HepG2 (cell line): Measurements from ENCODE around the gene PRKRIP1. TPM values are rescaled to one million over a fixed set of nuclear protein-coding genes. Genes with fewer than 3 reads are reported as not detected.
A peak's percentile ranks its signal among the peaks of the same experiment; 100 is the strongest.
"Not testable (repeated sequence)": the region's sequence is repeated elsewhere in the genome, so short reads cannot be mapped to it uniquely, and the experiment has no call there.

Experiments used
- E2F5 ChIP-seq: sonication (generic); formaldehyde crosslinking; conservative IDR thresholded peaks from 2 replicates; pipeline ENCODE4 v1.4.0; 2020; ENCODE audit warnings: missing genetic modification reagents
- ETV5 ChIP-seq: IDR thresholded peaks from 2 replicates; pipeline ENCODE4 v1.6.1; 2018; ENCODE audit warnings: missing biosample characterization, missing genetic modification reagents, inconsistent platforms, borderline replicate concordance
- HNF4A ChIP-seq: sonication (generic); formaldehyde crosslinking; IDR thresholded peaks from 2 replicates; pipeline ENCODE4 v1.4.0; 2020; ENCODE audit warnings: missing genetic modification reagents
- HOXD1 ChIP-seq: sonication (generic); formaldehyde crosslinking; IDR thresholded peaks from 2 replicates; pipeline ENCODE4 v1.5.0; 2020; ENCODE audit warnings: missing genetic modification reagents
- IKZF4 ChIP-seq: sonication (generic); formaldehyde crosslinking; IDR thresholded peaks from 2 replicates; pipeline ENCODE4 v1.5.1; 2020; ENCODE audit warnings: borderline replicate concordance, mild to moderate bottlenecking, low read depth, missing genetic modification reagents; ENCODE audit errors: not compliant biosample characterization
- IRF2 ChIP-seq: IDR thresholded peaks from 2 replicates; pipeline ENCODE4 v1.6.1; 2018; ENCODE audit warnings: missing genetic modification reagents, missing compliant biosample characterization
- IRF9 ChIP-seq: sonication (generic); formaldehyde crosslinking; IDR thresholded peaks from 2 replicates; pipeline ENCODE4 v1.8.0; 2022; ENCODE audit warnings: missing genetic modification reagents, mild to moderate bottlenecking, borderline replicate concordance
- KDM5B ChIP-seq: sonication (generic); formaldehyde crosslinking; IDR thresholded peaks from 2 replicates; pipeline ENCODE4 v1.4.0; 2020; ENCODE audit warnings: missing genetic modification reagents, mild to moderate bottlenecking, borderline replicate concordance
- LCORL ChIP-seq, 2 experiments: fragments of 450-650 bp in 1 of 2; sonication (generic) in 1 of 2; formaldehyde crosslinking in 1 of 2; IDR thresholded peaks; 2 replicates each; pipeline versions ENCODE4 v1.5.0 to v1.6.1; 2017 to 2020; ENCODE audit warnings: antibody characterized with exemption in 1 of 2, missing genetic modification reagents in 1 of 2
- NR2C2 ChIP-seq: sonication (generic); formaldehyde crosslinking; IDR thresholded peaks from 2 replicates; pipeline ENCODE4 v1.4.0; 2020; ENCODE audit warnings: missing genetic modification reagents, mild to moderate bottlenecking, moderate library complexity, borderline replicate concordance
- PITX1 ChIP-seq: sonication (generic); formaldehyde crosslinking; IDR thresholded peaks from 2 replicates; pipeline ENCODE4 v1.5.1; 2020; ENCODE audit warnings: mild to moderate bottlenecking, missing genetic modification reagents
- RXRB ChIP-seq: IDR thresholded peaks from 2 replicates; pipeline ENCODE4 v1.6.1; 2016; ENCODE audit warnings: borderline replicate concordance, missing genetic modification reagents, missing compliant biosample characterization
- SP2 ChIP-seq: sonication (generic); formaldehyde crosslinking; IDR thresholded peaks from 2 replicates; pipeline ENCODE4 v1.5.1; 2020; ENCODE audit warnings: mild to moderate bottlenecking, missing genetic modification reagents
- SRY ChIP-seq: sonication (generic); formaldehyde crosslinking; IDR thresholded peaks from 2 replicates; pipeline ENCODE4 v1.8.0; 2022; ENCODE audit warnings: mild to moderate bottlenecking, missing genetic modification reagents
- TCF12 ChIP-seq, 2 experiments: fragments of 450-650 bp in 1 of 2; sonication (generic) in 1 of 2; formaldehyde crosslinking in 1 of 2; IDR thresholded peaks; 2 replicates each; pipeline versions ENCODE4 v1.6.1 to v1.8.0; 2017 to 2022; ENCODE audit warnings: antibody characterized with exemption in 1 of 2, mild to moderate bottlenecking in 1 of 2, missing genetic modification reagents in 1 of 2, moderate library complexity in 1 of 2
- TGIF2 ChIP-seq: IDR thresholded peaks from 2 replicates; pipeline ENCODE4 v1.6.1; 2016; ENCODE audit warnings: control low read depth, missing compliant biosample characterization
- ZBTB7A ChIP-seq: sonication (generic); formaldehyde crosslinking; IDR thresholded peaks from 2 replicates; pipeline ENCODE4 v1.8.0; 2022; ENCODE audit warnings: mild to moderate bottlenecking, missing genetic modification reagents
- ZC3H13 ChIP-seq: sonication (generic); formaldehyde crosslinking; IDR thresholded peaks from 2 replicates; pipeline ENCODE4 v1.8.1; 2023; ENCODE audit warnings: mild to moderate bottlenecking, missing genetic modification reagents, moderate library complexity
- ZFP36L1 ChIP-seq: sonication (generic); formaldehyde crosslinking; IDR thresholded peaks from 2 replicates; pipeline ENCODE4 v1.8.0; 2022; ENCODE audit warnings: mild to moderate bottlenecking, missing genetic modification reagents, moderate library complexity
- ZFP37 ChIP-seq: sonication (generic); formaldehyde crosslinking; IDR thresholded peaks from 2 replicates; pipeline ENCODE4 v1.4.0; 2020; ENCODE audit warnings: missing genetic modification reagents, borderline replicate concordance
- ZFX ChIP-seq: sonication (generic); formaldehyde crosslinking; IDR thresholded peaks from 2 replicates; pipeline ENCODE4 v1.4.0; 2020; ENCODE audit warnings: mild to moderate bottlenecking, low read depth, missing genetic modification reagents, moderate library complexity
- ZNF547 ChIP-seq: sonication (generic); formaldehyde crosslinking; IDR thresholded peaks from 2 replicates; pipeline ENCODE4 v1.5.1; 2020; ENCODE audit warnings: mild to moderate bottlenecking, missing genetic modification reagents
- ZSCAN21 ChIP-seq: sonication (generic); formaldehyde crosslinking; IDR thresholded peaks from 2 replicates; pipeline ENCODE4 v1.8.0; 2022; ENCODE audit warnings: mild to moderate bottlenecking, missing genetic modification reagents, moderate library complexity, borderline replicate concordance
- polyA plus RNA-seq, 8 experiments: library from polyadenylated mRNA; depleted of rRNA in 3 of 8; stranded (reverse) in 7 of 8; unstranded in 1 of 8; fragments of >200 nt; fragmentation: Illumina TruSeq in 4 of 8; extraction: Trizol in 4 of 8; gene quantifications; 2 replicates each; pipeline versions ENCODE4 v1.2.1 to v1.2.3, GENCODE V29; 2011 to 2016; ENCODE audit warnings: low read depth in 4 of 8, missing spikeins in 1 of 8, mixed read lengths in 1 of 8; ENCODE audit not compliant: insufficient read depth in 1 of 8
- total RNA-seq, 5 experiments: library from RNA; depleted of rRNA; stranded (reverse); fragments of >200 nt; fragmentation: Illumina TruSeq; extraction: Trizol; gene quantifications; 2 replicates each; pipeline ENCODE4 v1.2.3, GENCODE V29; 2016; ENCODE audit warnings: low read depth in 1 of 5
- TF ChIP-seq, protein P1 (sequence below): IDR thresholded peaks from 2 replicates; pipeline ENCODE4 v1.6.1; 2012; ENCODE audit warnings: inconsistent platforms
- TF ChIP-seq, protein P2 (sequence below): sonication (generic); formaldehyde crosslinking; conservative IDR thresholded peaks from 2 replicates; pipeline ENCODE4 v1.4.0; 2020; ENCODE audit warnings: missing genetic modification reagents

Gene PRKRIP1
- total and polyA plus RNA-seq, 2 of the 13 experiments (the other 11 are each of a cell fraction or from before 2014, with no cell fraction given) = 13.2 to 16.8 TPM

GRCh38 chr7:102363549-102364393 is 32.4 kb upstream of the PRKRIP1 start (continued):
- TF ChIP-seq ZBTB7A (CRISPR knock-in tag) = peak; percentile 29; the same call in 1 of the 2 replicates
- TF ChIP-seq IKZF4 = peak; percentile 14
- TF ChIP-seq NR2C2 = peak; percentile 63
- peak; percentile 94 for TF ChIP-seq ZFX (CRISPR knock-in tag)
- peak; percentile 38 for TF ChIP-seq PITX1 (CRISPR knock-in tag)
- 0 out of 2 replicates have a peak, but pooled peaks have one; percentile 37 for TF ChIP-seq IRF9 (CRISPR knock-in tag)
- TF ChIP-seq ZFP37 = 0 out of 2 replicates have a peak, but pooled peaks have one; percentile 55
- TF ChIP-seq HOXD1 = peak; percentile 78; the same call in 1 of the 2 replicates
- 0 out of 2 replicates have a peak, but pooled peaks have one; percentile 45 for TF ChIP-seq ZFP36L1 (CRISPR knock-in tag)
- TF ChIP-seq ZC3H13 = 0 out of 2 replicates have a peak, but pooled peaks have one; percentile 49
- not testable (repeated sequence) for TF ChIP-seq LCORL, TCF12 (IDR thresholded peaks at IDR 0.05)
- peak; percentile 53; the same call in 1 of the 2 replicates for TF ChIP-seq LCORL (CRISPR knock-in tag; IDR thresholded peaks at IDR 0.05)
- peak; percentile 50; the same call in 1 of the 2 replicates for TF ChIP-seq KDM5B (CRISPR knock-in tag)
- peak; percentile 70; the same call in 1 of the 2 replicates for TF ChIP-seq RXRB (CRISPR knock-in tag)
- TF ChIP-seq E2F5 (CRISPR knock-in tag) = 0 out of 2 replicates have a peak, but pooled peaks have one; percentile 10
- peak; percentile 62; the same call in 1 of the 2 replicates for TF ChIP-seq ZSCAN21 (CRISPR knock-in tag)
- TF ChIP-seq, protein P1, sequence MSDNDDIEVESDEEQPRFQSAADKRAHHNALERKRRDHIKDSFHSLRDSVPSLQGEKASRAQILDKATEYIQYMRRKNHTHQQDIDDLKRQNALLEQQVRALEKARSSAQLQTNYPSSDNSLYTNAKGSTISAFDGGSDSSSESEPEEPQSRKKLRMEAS = peak; percentile 76
- peak; percentile 53; the same call in 1 of the 2 replicates for TF ChIP-seq SP2 (CRISPR knock-in tag)
- TF ChIP-seq HNF4A (CRISPR knock-in tag) = 0 out of 2 replicates have a peak, but pooled peaks have one; percentile 24
- TF ChIP-seq IRF2 (CRISPR knock-in tag) = peak; percentile 70
- TF ChIP-seq TCF12 (CRISPR knock-in tag; IDR thresholded peaks at IDR 0.05) = 0 out of 2 replicates have a peak, but pooled peaks have one; percentile 31
- peak; percentile 81; the same call in 1 of the 2 replicates for TF ChIP-seq TGIF2 (CRISPR knock-in tag)
- peak; percentile 34; the same call in 1 of the 2 replicates for TF ChIP-seq SRY
- TF ChIP-seq ETV5 (CRISPR knock-in tag) = peak; percentile 84
- TF ChIP-seq, protein P2, sequence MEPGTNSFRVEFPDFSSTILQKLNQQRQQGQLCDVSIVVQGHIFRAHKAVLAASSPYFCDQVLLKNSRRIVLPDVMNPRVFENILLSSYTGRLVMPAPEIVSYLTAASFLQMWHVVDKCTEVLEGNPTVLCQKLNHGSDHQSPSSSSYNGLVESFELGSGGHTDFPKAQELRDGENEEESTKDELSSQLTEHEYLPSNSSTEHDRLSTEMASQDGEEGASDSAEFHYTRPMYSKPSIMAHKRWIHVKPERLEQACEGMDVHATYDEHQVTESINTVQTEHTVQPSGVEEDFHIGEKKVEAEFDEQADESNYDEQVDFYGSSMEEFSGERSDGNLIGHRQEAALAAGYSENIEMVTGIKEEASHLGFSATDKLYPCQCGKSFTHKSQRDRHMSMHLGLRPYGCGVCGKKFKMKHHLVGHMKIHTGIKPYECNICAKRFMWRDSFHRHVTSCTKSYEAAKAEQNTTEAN (CRISPR knock-in tag) = peak; percentile 93
- peak; percentile 70; the same call in 1 of the 2 replicates for TF ChIP-seq ZNF547
